HG03432 (cell line): ENCODE data around the gene FCER2.

Experiments
- ATAC-seq: cut with Tn5 transposase; IDR thresholded peaks from one replicate; pipeline ENCODE4 v1.9.1; 2021; ENCODE audit warnings: mild to moderate bottlenecking, moderate library complexity; ENCODE audit not compliant: unreplicated experiment

The FCER2 gene

DNA sequence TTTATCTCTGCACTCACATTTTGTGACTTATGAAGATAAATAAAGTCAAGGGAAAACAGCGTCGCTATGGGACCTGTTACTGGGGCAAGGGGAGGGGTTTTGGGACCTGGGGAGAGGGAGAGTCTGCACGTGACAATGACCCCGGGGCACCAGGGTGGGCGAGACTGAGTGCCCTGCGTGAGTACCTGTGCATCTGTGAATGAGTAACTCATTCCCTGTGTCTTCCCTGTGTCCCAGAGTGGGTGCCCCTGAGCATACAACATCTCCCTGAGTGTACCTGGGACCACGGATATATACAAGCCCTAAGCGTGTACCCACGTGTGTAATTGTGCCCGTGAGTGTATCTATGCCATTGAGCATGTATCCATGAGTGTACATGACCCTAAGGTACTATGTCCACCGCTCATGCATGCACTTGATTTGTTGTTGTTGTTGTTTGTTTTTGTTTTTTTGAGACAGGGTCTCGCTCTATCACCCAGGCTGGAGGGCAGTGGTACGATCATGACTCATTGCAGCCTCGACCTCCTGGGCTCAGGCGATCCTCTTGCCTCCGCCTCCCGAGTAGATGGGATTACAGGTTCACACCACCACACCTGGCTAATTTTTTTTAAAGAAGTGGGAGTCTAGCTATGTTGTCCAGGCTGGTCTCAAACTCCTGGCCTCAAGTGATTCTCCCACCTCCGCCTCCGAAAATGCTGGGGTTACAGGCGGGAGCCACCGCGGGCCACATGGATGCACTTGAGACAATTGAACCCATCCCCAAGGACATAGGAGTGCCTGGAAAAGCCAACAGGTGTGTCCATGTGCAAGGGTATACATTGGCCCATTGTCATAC is 21.9 kb downstream of the FCER2 start:
- ATAC-seq = no peak

DNA sequence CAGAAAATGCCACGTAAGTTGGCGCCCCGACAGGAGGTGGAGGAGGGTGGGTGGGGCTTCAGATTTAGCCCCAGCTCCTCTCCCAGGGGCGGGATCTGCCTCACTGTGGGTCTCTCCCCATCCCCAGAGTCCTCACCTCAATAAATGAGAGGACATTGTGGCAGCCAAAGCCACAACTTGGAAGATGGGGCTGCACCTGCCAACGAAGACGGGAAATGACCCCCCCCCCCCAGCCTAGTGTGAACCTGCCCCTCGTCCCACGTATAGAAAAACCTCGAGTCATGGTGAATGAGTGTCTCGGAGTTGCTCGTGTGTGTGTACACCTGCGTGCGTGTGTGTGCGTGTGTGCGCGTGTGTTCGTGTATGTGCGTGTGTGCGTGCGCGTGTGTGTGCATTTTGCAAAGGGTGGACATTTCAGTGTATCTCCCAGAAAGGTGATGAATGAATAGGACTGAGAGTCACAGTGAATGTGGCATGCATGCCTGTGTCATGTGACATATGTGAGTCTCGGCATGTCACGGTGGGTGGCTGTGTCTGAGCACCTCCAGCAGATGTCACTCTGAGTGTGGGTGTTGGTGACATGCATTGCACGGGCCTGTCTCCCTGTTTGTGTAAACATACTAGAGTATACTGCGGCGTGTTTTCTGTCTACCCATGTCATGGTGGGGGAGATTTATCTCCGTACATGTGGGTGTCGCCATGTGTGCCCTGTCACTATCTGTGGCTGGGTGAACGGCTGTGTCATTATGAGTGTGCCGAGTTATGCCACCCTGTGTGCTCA is 22.8 kb downstream of the FCER2 start:
- no peak for ATAC-seq

GRCh38 chr19:7677669-7678311 is 24.1 kb downstream of the FCER2 start:
- ATAC-seq = no peak

- ATAC-seq = no peak
These were observed 25.1 kb downstream of the FCER2 start, which contains the start of gene MCEMP1 for GRCh38 chr19:7676854-7677253. Gene MCEMP1, plus strand, starts transcription at chr19:7677090. Its CDS starts 31 bp downstream, at chr19:7677121.

DNA sequence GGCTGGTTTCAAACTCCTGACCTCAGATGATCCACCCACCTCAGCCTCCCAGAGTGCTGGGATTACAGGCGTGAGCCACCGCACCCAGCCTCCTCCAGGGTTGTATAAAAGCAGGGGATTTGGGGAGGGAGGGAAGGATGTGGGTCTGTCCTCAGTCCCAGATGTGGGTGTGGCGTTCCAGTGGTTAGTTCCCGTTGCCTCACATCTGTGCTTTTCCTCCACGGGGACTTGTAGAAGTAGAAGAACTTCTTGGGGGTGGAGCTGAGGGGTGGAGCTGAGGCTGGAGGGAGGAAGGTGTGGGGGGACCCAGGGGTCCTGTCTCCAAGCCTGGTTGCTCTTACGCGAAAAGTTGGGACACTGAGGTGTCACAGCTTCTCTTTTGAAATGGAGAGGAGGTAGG is 25.6 kb downstream of the FCER2 start:
- ATAC-seq = no peak

GRCh38 chr19:7674010-7675005 is 27.6 kb downstream of the FCER2 start:
- ATAC-seq = no peak

- no peak for ATAC-seq
These were observed 29.4 kb downstream of the FCER2 start for GRCh38 chr19:7672522-7672921.

- ATAC-seq = no peak
These were observed 31.1 kb downstream of the FCER2 start for GRCh38 chr19:7670790-7671189.

DNA sequence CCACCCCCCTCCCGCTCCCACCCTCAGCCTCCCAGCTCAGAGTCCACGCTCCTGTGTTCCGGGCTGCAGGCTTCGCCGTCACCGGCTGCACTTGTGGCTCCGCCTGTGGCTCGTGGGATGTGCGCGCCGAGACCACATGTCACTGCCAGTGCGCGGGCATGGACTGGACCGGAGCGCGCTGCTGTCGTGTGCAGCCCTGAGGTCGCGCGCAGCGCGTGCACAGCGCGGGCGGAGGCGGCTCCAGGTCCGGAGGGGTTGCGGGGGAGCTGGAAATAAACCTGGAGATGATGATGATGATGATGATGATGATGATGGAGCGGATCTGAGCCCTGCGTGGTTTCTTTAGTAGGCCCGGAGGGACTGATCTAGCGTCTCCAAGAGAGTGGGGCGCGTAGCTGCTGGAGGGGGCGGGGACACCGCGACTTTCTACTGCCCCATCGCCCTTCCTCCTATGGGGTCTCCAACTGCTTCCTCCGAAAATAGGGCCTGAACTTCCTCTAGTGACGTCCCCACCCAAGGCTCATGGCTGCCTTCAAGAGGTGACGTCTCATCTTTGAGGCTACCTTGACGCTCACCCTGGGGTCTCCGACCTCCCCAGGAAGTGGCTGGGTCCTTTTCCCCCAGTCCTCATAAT is 31.7 kb downstream of the FCER2 start:
- ATAC-seq = no peak

- ATAC-seq = no peak
These were observed 32.3 kb downstream of the FCER2 start for GRCh38 chr19:7669641-7670040.

- ATAC-seq = no peak
These were observed 33.1 kb downstream of the FCER2 start, which contains the start of gene RETN for GRCh38 chr19:7668842-7669241. Gene RETN, plus strand, starts transcription at chr19:7669049. Its CDS starts 278 bp downstream, at chr19:7669327.

DNA sequence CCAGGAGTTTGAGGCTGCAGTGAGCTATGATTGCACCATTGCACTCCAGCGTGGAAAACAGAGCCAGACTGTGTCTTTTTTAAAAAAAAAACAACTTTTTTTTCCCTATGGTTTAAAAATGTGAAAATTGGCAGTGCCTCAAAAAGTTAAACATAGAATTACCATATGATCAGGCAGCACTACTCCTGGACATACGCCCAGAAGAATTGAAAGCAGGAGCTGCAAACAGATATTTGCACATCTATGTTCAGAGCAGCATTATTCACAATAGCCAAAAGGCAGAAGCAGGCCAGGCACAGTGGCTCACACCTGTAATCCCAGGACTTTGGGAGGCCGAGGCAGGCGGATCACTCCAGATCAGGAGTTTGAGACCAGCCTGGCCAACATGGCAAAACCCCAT is 36.9 kb downstream of the FCER2 start:
- no peak for ATAC-seq

DNA sequence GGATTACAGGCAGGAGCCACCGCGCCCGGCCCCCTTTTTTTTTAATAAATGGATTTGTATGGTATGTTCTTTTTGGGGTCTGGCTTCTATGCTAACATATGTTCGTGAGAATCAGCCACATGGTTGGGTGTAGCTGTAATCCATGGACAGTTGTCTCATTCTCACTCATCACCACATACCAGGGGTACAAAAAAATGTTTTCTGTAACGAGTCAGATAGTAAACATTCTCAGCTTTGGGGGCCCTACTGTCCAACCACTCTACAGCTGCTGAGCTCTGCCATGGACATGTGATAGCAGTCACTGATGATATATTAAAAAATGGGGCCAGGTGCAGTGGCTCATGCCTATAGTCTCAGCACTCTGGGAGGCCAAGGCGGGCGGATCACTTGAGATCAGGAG is 38.2 kb downstream of the FCER2 start:
- ATAC-seq = no peak

GRCh38 chr19:7662657-7663056 is 39.3 kb downstream of the FCER2 start:
- ATAC-seq = no peak

DNA sequence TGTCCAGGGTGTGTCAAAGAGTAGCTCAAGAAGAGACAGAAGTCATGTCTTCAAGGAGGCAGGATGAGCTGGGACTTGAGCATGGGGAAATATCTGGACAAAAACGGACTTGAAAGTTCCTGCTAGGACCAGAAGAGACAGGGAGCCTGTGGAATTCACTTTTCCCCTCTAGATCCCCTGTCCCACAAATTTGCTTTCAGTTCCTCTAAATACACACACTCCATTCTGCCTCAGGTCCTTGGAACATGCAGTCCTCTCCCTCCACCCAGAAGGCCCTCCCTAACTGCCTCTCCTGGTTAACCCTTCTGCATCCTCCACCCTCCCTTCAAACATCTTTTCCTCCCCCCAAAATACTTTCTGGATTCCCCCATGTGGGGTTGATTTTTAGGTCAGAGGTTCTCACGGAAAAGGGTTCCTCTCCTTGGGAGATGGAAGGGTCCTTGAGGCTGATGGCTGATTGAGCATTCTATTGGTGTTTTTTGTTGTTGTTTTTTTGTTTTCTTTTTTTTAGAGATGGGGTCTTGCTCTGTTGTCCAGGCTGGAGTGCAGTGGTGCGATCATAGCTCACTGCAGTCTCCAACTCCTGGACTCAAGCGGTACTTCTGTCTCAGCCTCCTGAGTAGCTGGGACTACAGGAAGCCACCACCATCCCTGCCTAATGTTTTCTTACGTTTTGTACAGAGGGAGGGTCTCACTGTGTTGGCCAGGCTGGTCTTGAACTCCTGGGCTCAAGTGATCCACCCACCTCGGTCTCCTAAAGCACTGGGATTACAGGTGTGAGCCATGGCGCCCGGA is 40.0 kb downstream of the FCER2 start:
- ATAC-seq = no peak

DNA sequence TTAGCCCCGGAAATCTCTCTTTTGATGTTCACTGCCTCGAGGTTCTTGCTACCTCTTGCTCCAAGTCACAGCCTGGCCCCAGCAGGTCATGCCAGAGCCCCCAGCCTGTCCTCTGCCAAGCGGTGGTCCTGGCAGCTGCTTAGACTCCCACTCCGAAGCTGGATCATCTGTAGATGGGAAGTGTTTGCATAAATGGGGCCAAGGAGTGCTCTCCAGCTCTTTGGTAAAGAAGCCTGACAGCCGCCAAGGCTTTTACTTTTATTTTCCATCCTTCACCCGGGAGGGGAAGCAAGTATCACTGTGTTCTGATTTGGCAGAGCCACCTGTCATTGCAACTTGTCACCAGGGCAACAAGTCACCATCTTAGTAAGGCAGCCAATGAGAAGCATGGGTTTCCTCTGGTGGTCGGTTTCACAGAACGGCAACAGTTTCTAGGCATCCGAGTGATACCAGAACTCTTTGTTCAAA is 43.7 kb downstream of the FCER2 start:
- ATAC-seq = peak; percentile 68

DNA sequence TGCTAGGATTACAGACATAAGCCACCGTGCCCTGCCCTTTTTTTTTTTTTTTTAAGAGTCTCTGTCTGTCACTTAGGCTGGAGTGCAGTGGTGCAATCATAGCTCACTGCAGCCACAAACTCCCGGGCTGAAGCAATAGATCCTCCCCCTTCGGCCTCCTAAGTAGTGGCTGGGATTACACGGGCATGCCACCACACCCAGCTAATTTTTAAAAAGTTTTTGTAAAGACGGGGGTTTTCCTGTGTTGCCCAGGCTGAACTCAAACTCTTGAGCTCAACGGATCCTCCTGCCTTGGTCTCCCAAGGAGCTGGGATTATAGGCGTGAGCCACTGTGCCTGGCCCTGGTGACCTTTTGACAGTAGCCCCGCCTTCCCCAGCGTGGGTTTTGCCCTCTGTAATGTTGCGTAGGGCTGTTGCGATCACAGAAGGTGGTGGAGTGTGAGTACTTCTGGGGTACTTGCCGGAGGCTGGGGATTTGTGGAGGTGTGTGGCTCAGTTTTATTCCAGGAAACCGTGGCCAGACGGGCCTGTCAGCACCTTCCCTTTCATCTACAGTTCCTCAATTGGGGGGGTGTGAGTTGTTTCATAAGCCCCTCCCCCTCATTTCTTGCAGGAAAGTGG is 44.7 kb downstream of the FCER2 start:
- no peak for ATAC-seq

DNA sequence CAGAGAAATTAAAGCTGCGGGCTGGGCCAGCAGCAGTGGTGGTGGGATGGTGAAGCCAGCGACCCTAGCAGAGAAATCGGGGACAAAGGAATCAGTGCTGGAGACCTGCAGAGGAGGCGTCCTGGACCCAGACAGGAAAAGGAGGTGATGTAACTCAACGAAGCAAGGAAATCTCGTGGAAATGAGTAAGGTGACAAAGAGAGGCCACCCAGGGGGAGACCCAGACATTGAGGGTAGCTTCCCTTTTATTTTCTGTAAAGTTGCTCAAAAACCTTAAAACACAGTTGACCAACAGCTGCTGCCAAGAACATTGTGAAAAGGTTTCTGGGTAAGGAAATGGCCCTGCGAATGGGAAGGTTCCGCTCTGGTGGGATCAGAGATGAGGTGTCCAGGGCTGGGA is 46.4 kb downstream of the FCER2 start:
- ATAC-seq = no peak
